Measurements from ENCODE around the gene PIF1. TPM values are rescaled to one million over a fixed set of nuclear protein-coding genes. Genes with fewer than 3 reads are reported as not detected.

The PIF1 gene
- total RNA-seq, 1 experiment from 2014 or later: 45.8 TPM

- intact Hi-C loops (cut with micrococcal nuclease; ENCODE audit: unreplicated experiment): loop anchor here (5.0 kb wide), 1 partner anchor 48 kb away; no protein-coding TSS in a partner anchor
- Mint-ChIP-seq H3K36me3 (ENCODE audit: insufficient read depth, unreplicated experiment) (peaks cover 24% of the 10 kb centered on the region), H3K9me3 (ENCODE audit: unreplicated experiment) (no peaks in the 10 kb centered on the region), H3K27ac (ENCODE audit: unreplicated experiment) (no peak overlapping the region), H3K27me3 (ENCODE audit: insufficient read depth, unreplicated experiment) (peaks cover 2% of the 10 kb centered on the region), H3K4me3 (ENCODE audit: unreplicated experiment) (peak overlapping the region; percentile 26), H3K4me1 (ENCODE audit: low read depth, unreplicated experiment) (peaks cover 28% of the 10 kb centered on the region)
- CTCF ChIA-PET: interaction anchor here (1.9 kb wide), 1 partner anchor 9 kb away, joined by 4 read pairs; no protein-coding TSS in a partner anchor
- no peak for TF ChIP-seq CTCF (IDR thresholded peaks at IDR 0.05; ENCODE audit: insufficient read depth in 1 of 2, low read depth in 1 of 2, low read length in 1 of 2, severe bottlenecking in 1 of 2, unreplicated experiment in 1 of 2)
- Histone ChIP-seq H3K9me3 (no peaks in the 10 kb centered on the region), H3K4me3 (ENCODE audit: low read depth, low read length) (no peak overlapping the region), H3K4me1 (peaks cover 5% of the 10 kb centered on the region; the same call in 1 of the 2 replicates), H3K27me3 (replicated peaks; ENCODE audit: control insufficient read depth, insufficient read depth, low read length) (no peaks in the 10 kb centered on the region), H3K36me3 (ENCODE audit: control insufficient read depth, insufficient read depth, low read length) (no peaks in the 10 kb centered on the region)
- no TSS peak for BruUV-seq (replicated peaks)
- no peak for DNase-seq
- POLR2A ChIA-PET: interaction anchor here (0.6 to 0.7 kb wide), 2 partner anchors 23 to 99 kb away, joined by 3 to 5 read pairs; no protein-coding TSS in a partner anchor
These were observed 18.5 kb upstream of the PIF1 start for GRCh38 chr15:64843991-64844390.

- Histone ChIP-seq H3K27me3 (replicated peaks; ENCODE audit: control insufficient read depth, insufficient read depth, low read length) (no peaks in the 10 kb centered on the region), H3K36me3 (ENCODE audit: control insufficient read depth, insufficient read depth, low read length) (no peaks in the 10 kb centered on the region), H3K9me3 (no peaks in the 10 kb centered on the region), H3K4me1 (peaks cover 5% of the 10 kb centered on the region; the same call in 1 of the 2 replicates), H3K4me3 (ENCODE audit: low read depth, low read length) (no peak overlapping the region; the same call in 1 of the 2 replicates)
- no peak for DNase-seq
- CTCF ChIA-PET: no interaction called here
- Mint-ChIP-seq H3K9me3 (ENCODE audit: unreplicated experiment) (no peaks in the 10 kb centered on the region), H3K4me1 (ENCODE audit: low read depth, unreplicated experiment) (peaks cover 22% of the 10 kb centered on the region), H3K4me3 (ENCODE audit: unreplicated experiment) (peak overlapping the region; percentile 88), H3K36me3 (ENCODE audit: insufficient read depth, unreplicated experiment) (peaks cover 20% of the 10 kb centered on the region), H3K27me3 (ENCODE audit: insufficient read depth, unreplicated experiment) (peaks cover 2% of the 10 kb centered on the region), H3K27ac (ENCODE audit: unreplicated experiment) (no peak overlapping the region)
- POLR2A ChIA-PET: interaction anchor here (0.7 kb wide), 1 partner anchor 98 kb away, joined by 5 read pairs; no protein-coding TSS in a partner anchor
- intact Hi-C loops (cut with micrococcal nuclease; ENCODE audit: unreplicated experiment): loop anchor here (5.0 kb wide), 1 partner anchor 49 kb away; no protein-coding TSS in a partner anchor
- BruUV-seq (replicated peaks): no TSS peak
- no peak for TF ChIP-seq CTCF (IDR thresholded peaks at IDR 0.05; ENCODE audit: insufficient read depth in 1 of 2, low read depth in 1 of 2, low read length in 1 of 2, severe bottlenecking in 1 of 2, unreplicated experiment in 1 of 2)
These were observed 17.6 kb upstream of the PIF1 start for GRCh38 chr15:64842986-64843561.

- Mint-ChIP-seq H3K4me1 (ENCODE audit: low read depth, unreplicated experiment) (peaks cover 22% of the 10 kb centered on the region), H3K27ac (ENCODE audit: unreplicated experiment) (peak overlapping the region; percentile 66), H3K9me3 (ENCODE audit: unreplicated experiment) (no peaks in the 10 kb centered on the region), H3K4me3 (ENCODE audit: unreplicated experiment) (peak overlapping the region; percentile 88), H3K27me3 (ENCODE audit: insufficient read depth, unreplicated experiment) (peaks cover 2% of the 10 kb centered on the region), H3K36me3 (ENCODE audit: insufficient read depth, unreplicated experiment) (peaks cover 20% of the 10 kb centered on the region)
- Histone ChIP-seq H3K36me3 (ENCODE audit: control insufficient read depth, insufficient read depth, low read length) (no peaks in the 10 kb centered on the region), H3K27me3 (replicated peaks; ENCODE audit: control insufficient read depth, insufficient read depth, low read length) (no peaks in the 10 kb centered on the region), H3K4me3 (ENCODE audit: low read depth, low read length) (peak overlapping the region; percentile 65), H3K9me3 (no peaks in the 10 kb centered on the region), H3K4me1 (peaks cover 5% of the 10 kb centered on the region; the same call in 1 of the 2 replicates)
- BruUV-seq (replicated peaks): TSS peak; percentile 84
- POLR2A ChIA-PET: no interaction called here
- TF ChIP-seq CTCF (IDR thresholded peaks at IDR 0.05; ENCODE audit: insufficient read depth in 1 of 2, low read depth in 1 of 2, low read length in 1 of 2, severe bottlenecking in 1 of 2, unreplicated experiment in 1 of 2): no peak
- CTCF ChIA-PET: no interaction called here
- intact Hi-C loops (cut with micrococcal nuclease; ENCODE audit: unreplicated experiment): loop anchor here (5.0 kb wide), 1 partner anchor 50 kb away; no protein-coding TSS in a partner anchor
- no peak for DNase-seq
These were observed 16.9 kb upstream of the PIF1 start for GRCh38 chr15:64842096-64842939.

Data from Caco-2 (cell line).